Astrocyte (in vitro differentiated cells and primary cell): Measurements from ENCODE around the gene EPC2. TPM values are rescaled to one million over a fixed set of nuclear protein-coding genes. Genes with fewer than 3 reads are reported as not detected.

Source experiments
- DNase-seq: peaks from one replicate; pipeline ENCODE4 v3.0.0-alpha.2; 2010; ENCODE audit warnings: low read depth
- FAIRE-seq: peaks from 2 replicates; lab custom pipeline; 2011; peaks lifted over from hg19 to GRCh38; lab: Jason Lieb, UNC
- H2AFZ ChIP-seq: 2 replicates; pipeline ENCODE4 v1.6.0; 2012; ENCODE audit warnings: low read depth, low read length, inconsistent platforms
- H3K27ac ChIP-seq: 2 replicates; pipeline ENCODE4 v1.5.1; 2011; ENCODE audit warnings: low read depth, low read length, inconsistent platforms
- H3K27me3 ChIP-seq: 2 replicates; pipeline ENCODE4 v1.6.0; 2011; ENCODE audit warnings: low read length, inconsistent platforms; ENCODE audit not compliant: insufficient read depth
- H3K36me3 ChIP-seq: 2 replicates; pipeline ENCODE4 v1.5.1; 2011; ENCODE audit warnings: low read length, inconsistent platforms; ENCODE audit not compliant: insufficient read depth
- H3K4me1 ChIP-seq: 2 replicates; pipeline ENCODE4 v1.5.1; 2011; ENCODE audit warnings: low read length, inconsistent platforms; ENCODE audit not compliant: insufficient read depth
- H3K4me2 ChIP-seq: 2 replicates; pipeline ENCODE4 v1.6.0; 2012; ENCODE audit warnings: low read length, inconsistent platforms
- H3K4me3 ChIP-seq: 2 replicates; pipeline ENCODE4 v1.5.1; 2011; ENCODE audit warnings: low read depth, mild to moderate bottlenecking, low read length, inconsistent platforms; ENCODE audit not compliant: insufficient read depth
- H3K79me2 ChIP-seq: 2 replicates; pipeline ENCODE4 v1.6.0; 2012; ENCODE audit warnings: mild to moderate bottlenecking, low read length, inconsistent platforms; ENCODE audit not compliant: insufficient read depth
- H3K9ac ChIP-seq: 2 replicates; pipeline ENCODE4 v1.6.0; 2012; ENCODE audit warnings: mild to moderate bottlenecking, low read length, inconsistent platforms
- H3K9me3 ChIP-seq: 2 replicates; pipeline ENCODE4 v1.5.1; 2012; ENCODE audit warnings: low read depth, mild to moderate bottlenecking, low read length, inconsistent platforms; ENCODE audit not compliant: insufficient read depth
- H4K20me1 ChIP-seq: 2 replicates; pipeline ENCODE4 v1.6.0; 2012; ENCODE audit warnings: low read length, inconsistent platforms; ENCODE audit not compliant: insufficient read depth
- H3K27ac Mint-ChIP-seq: one replicate; pipeline ENCODE4 v1.8.0; 2021; ENCODE audit warnings: mild to moderate bottlenecking, mixed read lengths; ENCODE audit not compliant: unreplicated experiment
- H3K27me3 Mint-ChIP-seq: one replicate; pipeline ENCODE4 v1.8.0; 2021; ENCODE audit warnings: low read depth, mixed read lengths; ENCODE audit not compliant: unreplicated experiment
- H3K36me3 Mint-ChIP-seq: one replicate; pipeline ENCODE4 v1.8.0; 2021; ENCODE audit warnings: low read depth, mixed read lengths; ENCODE audit not compliant: unreplicated experiment
- H3K4me1 Mint-ChIP-seq: one replicate; pipeline ENCODE4 v1.8.0; 2021; ENCODE audit warnings: low read depth, mixed read lengths; ENCODE audit not compliant: unreplicated experiment
- H3K4me3 Mint-ChIP-seq: one replicate; pipeline ENCODE4 v1.8.0; 2021; ENCODE audit warnings: mild to moderate bottlenecking, moderate library complexity, mixed read lengths; ENCODE audit not compliant: unreplicated experiment
- H3K9me3 Mint-ChIP-seq: one replicate; pipeline ENCODE4 v1.8.0; 2021; ENCODE audit warnings: mild to moderate bottlenecking, mixed read lengths; ENCODE audit not compliant: unreplicated experiment
- CTCF ChIP-seq: IDR thresholded peaks from 2 replicates; pipeline ENCODE4 v1.5.1; 2011; ENCODE audit warnings: low read depth, mild to moderate bottlenecking, inconsistent platforms, low read length, moderate library complexity; ENCODE audit not compliant: insufficient read depth
- EZH2 ChIP-seq: IDR thresholded peaks from 2 replicates; pipeline ENCODE4 v1.6.1; 2012; ENCODE audit warnings: mild to moderate bottlenecking, low read length, inconsistent platforms; ENCODE audit not compliant: insufficient read depth
- total RNA-seq: library from RNA; stranded (reverse); gene quantifications from 2 replicates; pipeline ENCODE4 v1.2.1, GENCODE V29; 2021

The EPC2 gene
- total RNA-seq, 1 donor from 2014 or later: 24.8 TPM

GRCh38 chr2:148649936-148650335 is 5.4 kb downstream of the EPC2 start:
- Histone ChIP-seq H3K9ac (no peak overlapping the region), H3K27ac (no peak overlapping the region), H3K4me2 (no peak overlapping the region), H3K27me3 (no peaks in the 10 kb centered on the region), H3K36me3 (no peaks in the 10 kb centered on the region), H3K9me3 (no peaks in the 10 kb centered on the region), H2AFZ (no peak overlapping the region), H3K79me2 (peaks cover 97% of the 10 kb centered on the region), H4K20me1 (peaks cover 94% of the 10 kb centered on the region), H3K4me1 (peaks cover 3% of the 10 kb centered on the region), H3K4me3 (no peak overlapping the region)
- no peak for DNase-seq
- H3K27ac Mint-ChIP-seq: no peak overlapping the region
- peaks cover 28% of the 10 kb centered on the region for H3K4me1 Mint-ChIP-seq
- H3K27me3 Mint-ChIP-seq: no peaks in the 10 kb centered on the region
- FAIRE-seq: no peak
- H3K9me3 Mint-ChIP-seq: no peaks in the 10 kb centered on the region
- no peak for TF ChIP-seq EZH2
- no peak for TF ChIP-seq CTCF
- H3K4me3 Mint-ChIP-seq: no peak overlapping the region
- no peaks in the 10 kb centered on the region for H3K36me3 Mint-ChIP-seq

- no peak overlapping the region for H3K27ac ChIP-seq
- Mint-ChIP-seq H3K27me3 (no peaks in the 10 kb centered on the region), H3K4me1 (peaks cover 28% of the 10 kb centered on the region), H3K9me3 (no peaks in the 10 kb centered on the region), H3K36me3 (no peaks in the 10 kb centered on the region), H3K27ac (no peak overlapping the region), H3K4me3 (no peak overlapping the region)
- no peaks in the 10 kb centered on the region for H3K9me3 ChIP-seq
- peaks cover 100% of the 10 kb centered on the region for H3K79me2 ChIP-seq
- no peaks in the 10 kb centered on the region for H3K27me3 ChIP-seq
- FAIRE-seq: no peak
- no peak overlapping the region for H3K4me3 ChIP-seq
- peaks cover 97% of the 10 kb centered on the region for H4K20me1 ChIP-seq
- TF ChIP-seq CTCF (no peak), EZH2 (no peak)
- no peak overlapping the region for H2AFZ ChIP-seq
- DNase-seq: no peak
- H3K4me1 ChIP-seq: peaks cover 3% of the 10 kb centered on the region
- H3K9ac ChIP-seq: no peak overlapping the region
- H3K4me2 ChIP-seq: no peak overlapping the region
- H3K36me3 ChIP-seq: no peaks in the 10 kb centered on the region
Observed at GRCh38 chr2:148650881-148651280, 6.3 kb downstream of the EPC2 start.

GRCh38 chr2:148651972-148652371 is 7.4 kb downstream of the EPC2 start:
- no peak overlapping the region for H3K9ac ChIP-seq
- no peak overlapping the region for H3K4me3 ChIP-seq
- Mint-ChIP-seq H3K9me3 (no peaks in the 10 kb centered on the region), H3K27ac (no peak overlapping the region), H3K27me3 (no peaks in the 10 kb centered on the region), H3K4me3 (no peak overlapping the region), H3K4me1 (peaks cover 30% of the 10 kb centered on the region), H3K36me3 (no peaks in the 10 kb centered on the region)
- FAIRE-seq (peak; percentile 9), DNase-seq (no peak)
- H3K36me3 ChIP-seq: no peaks in the 10 kb centered on the region
- H3K4me2 ChIP-seq: no peak overlapping the region
- H4K20me1 ChIP-seq: peaks cover 97% of the 10 kb centered on the region
- H2AFZ ChIP-seq: no peak overlapping the region
- TF ChIP-seq CTCF (no peak), EZH2 (no peak)
- no peaks in the 10 kb centered on the region for H3K4me1 ChIP-seq
- H3K9me3 ChIP-seq: no peaks in the 10 kb centered on the region
- H3K79me2 ChIP-seq: peaks cover 100% of the 10 kb centered on the region
- H3K27ac ChIP-seq: no peak overlapping the region
- H3K27me3 ChIP-seq: no peaks in the 10 kb centered on the region
